K562 (cell line): Measurements from ENCODE around the gene EDARADD. TPM values are rescaled to one million over a fixed set of nuclear protein-coding genes. Genes with fewer than 3 reads are reported as not detected.

Source experiments
- BHLHE40 ChIP-seq: IDR thresholded peaks from 2 replicates; pipeline ENCODE4 v1.6.1; 2011; ENCODE audit warnings: low read length, improper control_type of control experiment
- CREB5 ChIP-seq: fragments of 250-450 bp; sonication (Bioruptor Pico); IDR thresholded peaks from 2 replicates; pipeline ENCODE4 v1.5.0; 2020; ENCODE audit warnings: mild to moderate bottlenecking
- CREM ChIP-seq: IDR thresholded peaks from 2 replicates; pipeline ENCODE4 v1.6.1; 2014; ENCODE audit warnings: antibody characterized with exemption, low read depth
- FIP1L1 ChIP-seq: fragments of 200-400 bp; formaldehyde crosslinking; IDR thresholded peaks from 2 replicates; pipeline ENCODE4 v1.6.1; 2018; ENCODE audit warnings: mild to moderate bottlenecking, low read depth, low read length; ENCODE audit not compliant: poor library complexity, severe bottlenecking
- GABPA ChIP-seq: fragments of 200-800 bp; sonication (Bioruptor generic); conservative IDR thresholded peaks from 2 replicates; pipeline ENCODE4 v1.6.1; 2016; ENCODE audit warnings: low read depth, missing genetic modification characterization, missing compliant biosample characterization
- HNRNPL ChIP-seq: fragments of 200-400 bp; formaldehyde crosslinking; IDR thresholded peaks from 2 replicates; pipeline ENCODE4 v1.6.1; 2017; ENCODE audit warnings: low read depth, mild to moderate bottlenecking, low read length
- KAT8 ChIP-seq: fragments of 450-650 bp; IDR thresholded peaks from 2 replicates; pipeline ENCODE4 v1.6.1; 2016; ENCODE audit warnings: low read depth, mild to moderate bottlenecking
- MLLT1 ChIP-seq, 2 experiments: fragments of 450-650 bp; IDR thresholded peaks; 2 replicates each; pipeline ENCODE4 v1.6.1; 2016
- POU5F1 ChIP-seq: fragments of 150-350 bp; IDR thresholded peaks from 2 replicates; pipeline ENCODE4 v1.6.1; 2014; ENCODE audit warnings: borderline replicate concordance, low read length, low read depth, mild to moderate bottlenecking; ENCODE audit not compliant: partially characterized antibody
- PTRF ChIP-seq: fragments of 450-650 bp; IDR thresholded peaks from 2 replicates; pipeline ENCODE4 v1.6.1; 2016; ENCODE audit warnings: mild to moderate bottlenecking, missing genetic modification characterization, missing compliant biosample characterization
- TRIM28 ChIP-seq: fragments of 450-650 bp; IDR thresholded peaks from 2 replicates; pipeline ENCODE4 v1.6.1; 2017
- ZEB2 ChIP-seq: fragments of 450-650 bp; IDR thresholded peaks from 2 replicates; pipeline ENCODE4 v1.6.1; 2016
- ZNF184 ChIP-seq: sonication (generic); formaldehyde crosslinking; IDR thresholded peaks from 2 replicates; pipeline ENCODE4 v1.5.0; 2020; ENCODE audit warnings: missing genetic modification reagents
- ZNF589 ChIP-seq: fragments of 200-800 bp; sonication (Bioruptor generic); IDR thresholded peaks from 2 replicates; pipeline ENCODE4 v1.6.1; 2016; ENCODE audit warnings: low read depth, missing genetic modification characterization, missing compliant biosample characterization
- polyA plus RNA-seq, 8 experiments: library from polyadenylated mRNA; depleted of rRNA in 4 of 8; stranded (reverse) in 5 of 8; unstranded in 3 of 8; fragments of >200 nt; fragmentation: Nextera tagmentation in 2 of 8; fragmentation: Illumina TruSeq in 1 of 8; extraction: Ambion mirVana in 2 of 8; extraction: Trizol in 1 of 8; gene quantifications; 2 replicates each; pipeline versions ENCODE4 v1.2.1 to v1.2.3, GENCODE V29; 2011 to 2014; ENCODE audit warnings: inconsistent platforms in 1 of 8, missing spikeins in 1 of 8
- total RNA-seq, 7 experiments: library from RNA; depleted of rRNA in 6 of 7; stranded (reverse); fragments of >200 nt in 6 of 7; fragmentation: Illumina TruSeq in 2 of 7; extraction: Trizol in 2 of 7; gene quantifications; 2 replicates each; pipeline versions ENCODE4 v1.2.1 to v1.2.3, GENCODE V29; 2011 to 2021; ENCODE audit warnings: low replicate concordance in 1 of 7
- TF ChIP-seq, protein P1 (sequence below): fragments of 250-450 bp; sonication (Bioruptor Pico); IDR thresholded peaks from 2 replicates; pipeline ENCODE4 v1.4.0; 2020
- TF ChIP-seq, protein P2 (sequence below): IDR thresholded peaks from 2 replicates; pipeline ENCODE4 v1.6.1; 2016; ENCODE audit warnings: missing genetic modification characterization, missing compliant biosample characterization

The EDARADD gene
- total and polyA plus RNA-seq, 9 of the 15 experiments (the other 6 are each of a cell fraction or from before 2014, with no cell fraction given), result 0.46 to 32.4 (median 20.6) TPM

DNA sequence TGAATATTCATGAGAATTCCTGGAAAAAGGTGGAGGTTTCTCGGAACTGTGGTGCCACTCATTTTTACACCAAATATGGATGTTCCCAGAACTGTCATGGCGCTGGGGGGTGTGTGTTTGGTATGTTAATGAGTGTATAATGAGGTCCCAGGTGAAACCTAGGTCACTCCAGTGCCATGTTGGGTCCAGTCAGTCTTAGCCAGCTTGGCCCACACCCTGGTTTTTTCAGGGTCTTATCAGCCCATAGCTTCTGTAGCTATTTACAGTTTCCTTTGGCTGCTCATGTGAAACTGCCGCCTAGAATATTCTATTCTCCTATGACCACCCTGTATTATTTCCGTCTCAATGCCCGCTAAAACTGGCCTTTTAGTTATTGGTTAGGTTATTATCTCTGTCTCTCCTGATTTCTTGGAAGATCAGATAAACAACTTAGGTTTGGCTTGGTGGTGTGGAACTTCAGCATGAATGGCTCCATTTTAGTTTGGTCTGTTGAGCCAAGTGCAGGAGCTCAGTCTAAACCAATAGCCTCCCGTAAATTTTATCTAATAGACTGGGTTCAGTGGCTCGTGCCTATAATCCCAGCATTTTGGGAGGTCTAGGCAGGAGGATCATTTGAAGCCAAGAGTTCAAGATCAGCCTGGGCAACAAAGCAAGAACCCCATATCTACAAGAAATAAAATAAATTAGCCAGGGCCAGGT, 42.1 kb upstream of the EDARADD start (continued):
- no peak; the same call in 1 of the 2 replicates for TF ChIP-seq ZNF589 (CRISPR knock-in tag)
- TF ChIP-seq CREM, result 0 out of 2 replicates have a peak, but pooled peaks have one; percentile 34
- TF ChIP-seq MLLT1 (IDR thresholded peaks at IDR 0.05), result 0 out of 4 replicates have a peak, but pooled peaks of 1 of the 2 experiments have one; percentile 14
- no peak for TF ChIP-seq HNRNPL
- no peak for TF ChIP-seq BHLHE40
- TF ChIP-seq FIP1L1, result no peak
- TF ChIP-seq KAT8, result no peak
- TF ChIP-seq GABPA (tag), result no peak; the same call in 1 of the 2 replicates
- no peak for TF ChIP-seq ZNF184
- peak; percentile 89 for TF ChIP-seq PTRF
- TF ChIP-seq POU5F1, result no peak
- TF ChIP-seq, protein P1, sequence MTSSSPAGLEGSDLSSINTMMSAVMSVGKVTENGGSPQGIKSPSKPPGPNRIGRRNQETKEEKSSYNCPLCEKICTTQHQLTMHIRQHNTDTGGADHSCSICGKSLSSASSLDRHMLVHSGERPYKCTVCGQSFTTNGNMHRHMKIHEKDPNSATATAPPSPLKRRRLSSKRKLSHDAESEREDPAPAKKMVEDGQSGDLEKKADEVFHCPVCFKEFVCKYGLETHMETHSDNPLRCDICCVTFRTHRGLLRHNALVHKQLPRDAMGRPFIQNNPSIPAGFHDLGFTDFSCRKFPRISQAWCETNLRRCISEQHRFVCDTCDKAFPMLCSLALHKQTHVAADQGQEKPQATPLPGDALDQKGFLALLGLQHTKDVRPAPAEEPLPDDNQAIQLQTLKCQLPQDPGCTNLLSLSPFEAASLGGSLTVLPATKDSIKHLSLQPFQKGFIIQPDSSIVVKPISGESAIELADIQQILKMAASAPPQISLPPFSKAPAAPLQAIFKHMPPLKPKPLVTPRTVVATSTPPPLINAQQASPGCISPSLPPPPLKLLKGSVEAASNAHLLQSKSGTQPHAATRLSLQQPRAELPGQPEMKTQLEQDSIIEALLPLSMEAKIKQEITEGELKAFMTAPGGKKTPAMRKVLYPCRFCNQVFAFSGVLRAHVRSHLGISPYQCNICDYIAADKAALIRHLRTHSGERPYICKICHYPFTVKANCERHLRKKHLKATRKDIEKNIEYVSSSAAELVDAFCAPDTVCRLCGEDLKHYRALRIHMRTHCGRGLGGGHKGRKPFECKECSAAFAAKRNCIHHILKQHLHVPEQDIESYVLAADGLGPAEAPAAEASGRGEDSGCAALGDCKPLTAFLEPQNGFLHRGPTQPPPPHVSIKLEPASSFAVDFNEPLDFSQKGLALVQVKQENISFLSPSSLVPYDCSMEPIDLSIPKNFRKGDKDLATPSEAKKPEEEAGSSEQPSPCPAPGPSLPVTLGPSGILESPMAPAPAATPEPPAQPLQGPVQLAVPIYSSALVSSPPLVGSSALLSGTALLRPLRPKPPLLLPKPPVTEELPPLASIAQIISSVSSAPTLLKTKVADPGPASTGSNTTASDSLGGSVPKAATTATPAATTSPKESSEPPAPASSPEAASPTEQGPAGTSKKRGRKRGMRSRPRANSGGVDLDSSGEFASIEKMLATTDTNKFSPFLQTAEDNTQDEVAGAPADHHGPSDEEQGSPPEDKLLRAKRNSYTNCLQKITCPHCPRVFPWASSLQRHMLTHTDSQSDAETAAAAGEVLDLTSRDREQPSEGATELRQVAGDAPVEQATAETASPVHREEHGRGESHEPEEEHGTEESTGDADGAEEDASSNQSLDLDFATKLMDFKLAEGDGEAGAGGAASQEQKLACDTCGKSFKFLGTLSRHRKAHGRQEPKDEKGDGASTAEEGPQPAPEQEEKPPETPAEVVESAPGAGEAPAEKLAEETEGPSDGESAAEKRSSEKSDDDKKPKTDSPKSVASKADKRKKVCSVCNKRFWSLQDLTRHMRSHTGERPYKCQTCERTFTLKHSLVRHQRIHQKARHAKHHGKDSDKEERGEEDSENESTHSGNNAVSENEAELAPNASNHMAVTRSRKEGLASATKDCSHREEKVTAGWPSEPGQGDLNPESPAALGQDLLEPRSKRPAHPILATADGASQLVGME (CRISPR knock-in tag), result no peak
- TF ChIP-seq ZEB2, result no peak; the same call in 1 of the 2 replicates
- no peak for TF ChIP-seq TRIM28
- TF ChIP-seq, protein P2, sequence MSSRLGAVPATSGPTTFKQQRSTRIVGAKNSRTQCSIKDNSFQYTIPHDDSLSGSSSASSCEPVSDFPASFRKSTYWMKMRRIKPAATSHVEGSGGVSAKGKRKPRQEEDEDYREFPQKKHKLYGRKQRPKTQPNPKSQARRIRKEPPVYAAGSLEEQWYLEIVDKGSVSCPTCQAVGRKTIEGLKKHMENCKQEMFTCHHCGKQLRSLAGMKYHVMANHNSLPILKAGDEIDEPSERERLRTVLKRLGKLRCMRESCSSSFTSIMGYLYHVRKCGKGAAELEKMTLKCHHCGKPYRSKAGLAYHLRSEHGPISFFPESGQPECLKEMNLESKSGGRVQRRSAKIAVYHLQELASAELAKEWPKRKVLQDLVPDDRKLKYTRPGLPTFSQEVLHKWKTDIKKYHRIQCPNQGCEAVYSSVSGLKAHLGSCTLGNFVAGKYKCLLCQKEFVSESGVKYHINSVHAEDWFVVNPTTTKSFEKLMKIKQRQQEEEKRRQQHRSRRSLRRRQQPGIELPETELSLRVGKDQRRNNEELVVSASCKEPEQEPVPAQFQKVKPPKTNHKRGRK (tag), result no peak
- TF ChIP-seq CREB5 (CRISPR knock-in tag), result no peak
